Stimulated activated naive CD4-positive, alpha-beta T cell (primary cell): ENCODE results near the gene GAL3ST2.
A peak's percentile ranks its signal among the peaks of the same experiment; 100 is the strongest.
"Not testable (repeated sequence)": the region's sequence is repeated elsewhere in the genome, so short reads cannot be mapped to it uniquely, and the experiment has no call there.

Experiments used
- DNase-seq, 6 experiments: peaks; one replicate each; lab custom pipeline; 2025; lab: John Stamatoyannopoulos, UW

Gene GAL3ST2

GRCh38 chr2:241820625-241821384, 44.2 kb downstream of the GAL3ST2 start:
- no peak for DNase-seq

GRCh38 chr2:241821460-241822263, 45.0 kb downstream of the GAL3ST2 start:
- DNase-seq: no peak

- DNase-seq: no peak
Measured at GRCh38 chr2:241822264-241822623, 45.6 kb downstream of the GAL3ST2 start.

- not testable (repeated sequence) for DNase-seq
Measured at GRCh38 chr2:241823531-241824437, 47.2 kb downstream of the GAL3ST2 start.

- no peak for DNase-seq
Measured at GRCh38 chr2:241827394-241827793, 50.8 kb downstream of the GAL3ST2 start.

GRCh38 chr2:241833101-241833663, 56.6 kb downstream of the GAL3ST2 start:
- DNase-seq: no peak

GRCh38 chr2:241833756-241834526, 57.3 kb downstream of the GAL3ST2 start:
- DNase-seq: not testable (repeated sequence)

GRCh38 chr2:241834527-241835210, 58.0 kb downstream of the GAL3ST2 start:
- no peak for DNase-seq

- no peak for DNase-seq
Measured at GRCh38 chr2:241835611-241836010, 59.0 kb downstream of the GAL3ST2 start.

GRCh38 chr2:241836292-241836691, 59.7 kb downstream of the GAL3ST2 start:
- DNase-seq: no peak

GRCh38 chr2:241837197-241837965, 60.8 kb downstream of the GAL3ST2 start:
- DNase-seq: no peak

GRCh38 chr2:241841181-241842066, 64.8 kb downstream of the GAL3ST2 start:
- no peak for DNase-seq

- no peak for DNase-seq
Measured at GRCh38 chr2:241842067-241842415, 65.4 kb downstream of the GAL3ST2 start.

GRCh38 chr2:241842620-241843211, 66.1 kb downstream of the GAL3ST2 start:
- DNase-seq: peak in 2 of 6 experiments; percentile 8 to 19

- DNase-seq: no peak
Measured at GRCh38 chr2:241843321-241844065, 66.9 kb downstream of the GAL3ST2 start.

- peak; percentile 14 to 56 (median 38) for DNase-seq
Measured at GRCh38 chr2:241844066-241844728, 67.6 kb downstream of the GAL3ST2 start.
